KMS-11 (cell line): ENCODE measurements around the gene DPPA5.
"Not testable (repeated sequence)": the region's sequence is repeated elsewhere in the genome, so short reads cannot be mapped to it uniquely, and the experiment has no call there.

Experiments used
- H2AFZ ChIP-seq: fragments of 200-600 bp; sonication (generic); 2 replicates; pipeline ENCODE4 v1.6.1; 2016; ENCODE audit warnings: antibody characterized with exemption, mixed run types, low read depth
- H3K27ac ChIP-seq: fragments of 200-600 bp; sonication (generic); 2 replicates; pipeline ENCODE4 v1.6.1; 2016; ENCODE audit warnings: mild to moderate bottlenecking, mixed run types
- H3K27me3 ChIP-seq: fragments of 200-600 bp; sonication (generic); 2 replicates; pipeline ENCODE4 v1.6.1; 2017; ENCODE audit warnings: mild to moderate bottlenecking, low read depth, mixed run types, moderate library complexity; ENCODE audit not compliant: insufficient read depth
- H3K36me3 ChIP-seq: fragments of 200-600 bp; sonication (generic); 2 replicates; pipeline ENCODE4 v1.6.1; 2017; ENCODE audit warnings: mild to moderate bottlenecking, mixed run types; ENCODE audit not compliant: insufficient read depth
- H3K4me1 ChIP-seq: fragments of 200-600 bp; sonication (generic); 2 replicates; pipeline ENCODE4 v1.6.1; 2016; ENCODE audit warnings: mild to moderate bottlenecking, low read depth, mixed run types; ENCODE audit not compliant: poor library complexity, severe bottlenecking
- H3K4me2 ChIP-seq: fragments of 200-600 bp; sonication (generic); 2 replicates; pipeline ENCODE4 v1.7.0; 2016; ENCODE audit warnings: mild to moderate bottlenecking, mixed run types
- H3K4me3 ChIP-seq: fragments of 200-600 bp; sonication (generic); IDR thresholded peaks from 2 replicates; pipeline ENCODE4 v1.6.1; 2017; ENCODE audit warnings: low read depth, low read length, mixed read lengths; ENCODE audit not compliant: insufficient read depth
- H3K79me2 ChIP-seq: fragments of 200-600 bp; sonication (generic); 2 replicates; pipeline ENCODE4 v1.6.1; 2016; ENCODE audit warnings: low read depth, mixed run types; ENCODE audit not compliant: insufficient read depth
- H3K9ac ChIP-seq: fragments of 200-600 bp; sonication (generic); 2 replicates; pipeline ENCODE4 v1.6.1; 2016; ENCODE audit warnings: mild to moderate bottlenecking, mixed run types
- H4K20me1 ChIP-seq: fragments of 200-600 bp; sonication (generic); 2 replicates; pipeline ENCODE4 v1.6.1; 2016; ENCODE audit warnings: mild to moderate bottlenecking, mixed run types; ENCODE audit not compliant: insufficient read depth
- TF ChIP-seq, protein P1 (sequence below): fragments of 200-600 bp; sonication (generic); conservative IDR thresholded peaks from 2 replicates; pipeline ENCODE4 v1.6.1; 2017; ENCODE audit warnings: low read depth, mild to moderate bottlenecking, antibody characterized with exemption, low read length, moderate library complexity, mixed read lengths

The DPPA5 gene

DNA sequence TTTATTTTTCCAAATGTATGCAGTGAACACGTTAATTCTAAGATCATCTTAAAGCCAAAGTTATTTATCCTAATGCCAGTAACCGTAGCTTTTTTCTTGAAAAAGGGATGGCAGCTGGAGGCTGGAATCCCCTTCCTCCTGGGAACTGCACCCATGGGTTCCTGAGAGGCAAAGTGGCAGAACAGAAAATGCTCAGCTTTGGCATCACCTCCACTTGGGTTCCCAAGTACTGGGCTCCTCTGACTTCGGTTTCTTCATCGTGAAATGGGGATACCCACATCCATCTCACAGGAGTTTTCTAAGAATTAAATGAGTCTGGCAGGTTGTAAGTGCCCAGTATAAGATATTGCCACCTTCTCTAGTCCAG is 34.3 kb upstream of the DPPA5 start:
- H2AFZ ChIP-seq: peak overlapping the region; percentile 62
- TF ChIP-seq, protein P1, sequence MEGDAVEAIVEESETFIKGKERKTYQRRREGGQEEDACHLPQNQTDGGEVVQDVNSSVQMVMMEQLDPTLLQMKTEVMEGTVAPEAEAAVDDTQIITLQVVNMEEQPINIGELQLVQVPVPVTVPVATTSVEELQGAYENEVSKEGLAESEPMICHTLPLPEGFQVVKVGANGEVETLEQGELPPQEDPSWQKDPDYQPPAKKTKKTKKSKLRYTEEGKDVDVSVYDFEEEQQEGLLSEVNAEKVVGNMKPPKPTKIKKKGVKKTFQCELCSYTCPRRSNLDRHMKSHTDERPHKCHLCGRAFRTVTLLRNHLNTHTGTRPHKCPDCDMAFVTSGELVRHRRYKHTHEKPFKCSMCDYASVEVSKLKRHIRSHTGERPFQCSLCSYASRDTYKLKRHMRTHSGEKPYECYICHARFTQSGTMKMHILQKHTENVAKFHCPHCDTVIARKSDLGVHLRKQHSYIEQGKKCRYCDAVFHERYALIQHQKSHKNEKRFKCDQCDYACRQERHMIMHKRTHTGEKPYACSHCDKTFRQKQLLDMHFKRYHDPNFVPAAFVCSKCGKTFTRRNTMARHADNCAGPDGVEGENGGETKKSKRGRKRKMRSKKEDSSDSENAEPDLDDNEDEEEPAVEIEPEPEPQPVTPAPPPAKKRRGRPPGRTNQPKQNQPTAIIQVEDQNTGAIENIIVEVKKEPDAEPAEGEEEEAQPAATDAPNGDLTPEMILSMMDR: no peak
- no peaks in the 10 kb centered on the region for H3K79me2 ChIP-seq
- no peaks in the 10 kb centered on the region for H3K36me3 ChIP-seq
- no peaks in the 10 kb centered on the region for H3K27me3 ChIP-seq
- peak overlapping the region; percentile 67; the same call in 1 of the 2 replicates for H3K9ac ChIP-seq
- no peak overlapping the region for H3K4me3 ChIP-seq
- peak overlapping the region; percentile 83 for H3K4me2 ChIP-seq
- H4K20me1 ChIP-seq: no peaks in the 10 kb centered on the region
- peaks cover 37% of the 10 kb centered on the region for H3K4me1 ChIP-seq
- peak overlapping the region; percentile 65 for H3K27ac ChIP-seq

DNA sequence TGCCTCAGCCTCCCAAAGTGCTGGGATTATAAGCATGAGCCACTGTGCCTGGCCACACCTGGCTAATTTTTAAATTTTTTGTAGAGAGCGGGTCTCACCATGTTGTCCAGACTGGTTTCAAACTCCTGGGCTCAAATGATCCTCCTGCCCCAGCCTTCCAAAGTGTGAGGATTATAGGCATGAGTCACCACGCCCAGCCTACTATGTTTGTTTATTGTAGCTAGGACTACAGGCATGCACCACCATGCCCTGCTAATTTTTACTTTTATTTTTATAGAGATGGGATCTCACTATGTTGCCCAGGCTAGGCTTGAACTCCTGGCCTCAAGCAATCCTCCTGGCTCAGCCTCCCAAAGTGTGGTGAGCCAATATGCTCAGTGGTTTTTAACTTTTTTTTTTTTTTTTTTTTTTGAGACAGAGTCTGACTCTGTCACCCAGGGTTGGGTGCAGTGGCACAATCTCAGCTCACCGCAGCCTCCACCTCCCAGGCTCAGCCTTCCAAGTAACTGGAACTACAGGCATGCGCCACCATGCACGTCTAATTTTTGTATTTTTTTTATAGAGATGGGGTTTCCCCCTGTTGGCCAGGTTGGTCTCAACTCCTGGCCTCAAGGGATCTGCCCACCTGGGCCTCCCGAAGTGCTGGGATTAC is 28.5 kb upstream of the DPPA5 start:
- Histone ChIP-seq H3K27me3 (no peaks in the 10 kb centered on the region), H3K4me3 (no peak overlapping the region), H4K20me1 (no peaks in the 10 kb centered on the region), H3K27ac (no peak overlapping the region), H3K4me2 (no peak overlapping the region), H3K79me2 (no peaks in the 10 kb centered on the region), H3K36me3 (no peaks in the 10 kb centered on the region), H3K9ac (no peak overlapping the region), H3K4me1 (peaks cover 3% of the 10 kb centered on the region), H2AFZ (no peak overlapping the region)
- TF ChIP-seq, protein P1: no peak

DNA sequence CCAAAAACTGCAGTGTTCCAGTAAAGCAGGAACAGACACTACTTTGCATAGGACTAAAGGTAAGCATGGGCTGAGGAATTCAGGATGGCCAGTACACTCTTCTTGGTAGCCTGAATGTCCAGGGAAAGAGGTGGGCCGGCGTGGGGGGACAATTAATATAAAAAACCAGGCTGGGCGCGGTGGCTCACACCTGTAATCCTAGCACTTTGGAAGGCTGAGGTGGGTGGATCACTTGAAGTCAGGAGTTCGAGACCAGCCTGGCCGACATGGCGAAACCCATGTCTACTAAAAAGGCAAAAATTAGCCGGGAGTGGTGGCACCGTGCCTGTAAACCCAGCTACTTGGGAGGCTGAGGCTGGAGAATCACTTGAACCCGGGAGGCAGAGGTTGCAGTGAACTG is 27.5 kb upstream of the DPPA5 start:
- H3K27me3 ChIP-seq, H3K79me2 ChIP-seq, H4K20me1 ChIP-seq, H3K4me2 ChIP-seq, H3K4me3 ChIP-seq, H3K27ac ChIP-seq, H2AFZ ChIP-seq, H3K36me3 ChIP-seq, H3K9ac ChIP-seq, H3K4me1 ChIP-seq: not testable (repeated sequence)

DNA sequence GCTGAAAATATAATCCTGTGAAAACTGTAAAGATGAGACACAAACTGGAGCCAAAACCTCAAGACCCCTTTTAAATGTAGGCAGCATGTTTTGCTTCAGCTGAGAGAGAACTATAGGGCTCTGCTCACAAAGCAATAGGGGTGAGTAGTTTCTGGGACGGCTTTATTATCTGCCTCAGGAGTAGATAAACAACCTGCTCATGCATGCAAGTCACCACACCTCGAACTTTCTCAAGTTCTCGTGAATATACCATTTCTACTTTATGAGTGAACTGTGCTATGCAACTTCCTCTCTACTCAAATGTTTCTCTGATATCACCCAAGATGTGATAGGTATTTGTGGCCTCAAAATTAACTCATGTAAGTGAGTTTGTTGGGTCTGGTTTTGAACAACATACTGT is 23.1 kb upstream of the DPPA5 start:
- Histone ChIP-seq H3K79me2 (no peaks in the 10 kb centered on the region), H3K36me3 (no peaks in the 10 kb centered on the region), H2AFZ (no peak overlapping the region), H3K4me3 (no peak overlapping the region), H4K20me1 (no peaks in the 10 kb centered on the region), H3K4me1 (no peaks in the 10 kb centered on the region), H3K27ac (no peak overlapping the region), H3K4me2 (no peak overlapping the region), H3K9ac (no peak overlapping the region), H3K27me3 (no peaks in the 10 kb centered on the region)
- TF ChIP-seq, protein P1: no peak

DNA sequence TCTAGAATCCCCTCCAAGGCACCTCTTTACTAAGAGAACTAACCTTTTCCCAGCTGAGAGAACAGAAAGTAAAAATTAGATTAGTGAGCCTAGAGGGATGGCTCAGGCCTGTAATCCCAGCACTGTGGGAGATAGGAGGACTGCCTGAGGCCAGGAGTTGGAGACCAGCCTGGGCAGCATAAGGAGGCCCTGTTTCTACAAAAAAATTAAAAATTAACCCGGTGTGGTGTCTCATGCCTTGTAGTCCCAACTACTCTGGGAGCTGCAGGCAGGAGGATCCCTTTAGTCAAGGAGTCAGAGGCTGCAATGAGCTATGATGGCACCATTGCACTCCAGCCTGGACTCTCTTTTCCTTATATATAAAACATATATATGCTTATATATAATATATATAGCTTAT is 21.1 kb upstream of the DPPA5 start:
- H2AFZ ChIP-seq: no peak overlapping the region
- H3K9ac ChIP-seq: no peak overlapping the region
- TF ChIP-seq, protein P1: no peak
- no peaks in the 10 kb centered on the region for H3K36me3 ChIP-seq
- no peaks in the 10 kb centered on the region for H3K4me1 ChIP-seq
- no peak overlapping the region for H3K4me2 ChIP-seq
- no peaks in the 10 kb centered on the region for H4K20me1 ChIP-seq
- no peak overlapping the region for H3K27ac ChIP-seq
- no peak overlapping the region for H3K4me3 ChIP-seq
- no peaks in the 10 kb centered on the region for H3K27me3 ChIP-seq
- H3K79me2 ChIP-seq: no peaks in the 10 kb centered on the region
